ENCODE results near the gene NR2F6. TPM values are rescaled to one million over a fixed set of nuclear protein-coding genes. Genes with fewer than 3 reads are reported as not detected.

Gene NR2F6
- total RNA-seq, 1 donor from 2014 or later = 72.1 TPM

Other genes with a start within 250 kb of the NR2F6 start
- gene CPAMD8, start 219.1 kb downstream of the NR2F6 start, total RNA-seq = 51.8 TPM
- 10.8 TPM for gene HAUS8, start 170.5 kb downstream of the NR2F6 start, total RNA-seq
- gene MYO9B, start 170.1 kb downstream of the NR2F6 start, total RNA-seq = 77.3 TPM
- gene USE1, start 30.6 kb downstream of the NR2F6 start, total RNA-seq = 20.2 TPM
- 21.9 TPM for gene OCEL1, start 19.7 kb downstream of the NR2F6 start, total RNA-seq
- gene USHBP1, start 18.8 kb upstream of the NR2F6 start, total RNA-seq = 7.2 TPM
- 67.7 TPM for gene BABAM1, start 21.5 kb upstream of the NR2F6 start, total RNA-seq
- 0.23 TPM for gene ANKLE1, start 36.0 kb upstream of the NR2F6 start, total RNA-seq
- gene ABHD8, start 57.5 kb upstream of the NR2F6 start, total RNA-seq = 6.3 TPM
- 48.5 TPM for gene MRPL34, start 60.0 kb upstream of the NR2F6 start, total RNA-seq
- 32.0 TPM for gene DDA1, start 63.6 kb upstream of the NR2F6 start, total RNA-seq
- 7.9 TPM for gene ANO8, start 88.9 kb upstream of the NR2F6 start, total RNA-seq
- gene GTPBP3, start 91.6 kb upstream of the NR2F6 start, total RNA-seq = 30.3 TPM
- gene PLVAP, start 131.4 kb upstream of the NR2F6 start, total RNA-seq = 159 TPM
- gene CCDC194, start 148.3 kb upstream of the NR2F6 start, total RNA-seq = 0.86 TPM
- gene BST2, start 159.7 kb upstream of the NR2F6 start, total RNA-seq = 45.8 TPM
- 33.0 TPM for gene MVB12A, start 174.1 kb upstream of the NR2F6 start, total RNA-seq
- 0.31 TPM for gene TMEM221, start 202.7 kb upstream of the NR2F6 start, total RNA-seq
- not detected for gene NXNL1, start 215.0 kb upstream of the NR2F6 start, total RNA-seq
- 17.1 TPM for gene SLC27A1, start 224.6 kb upstream of the NR2F6 start, total RNA-seq